ENCODE results near the gene ANTXR2. TPM values are rescaled to one million over a fixed set of nuclear protein-coding genes. Genes with fewer than 3 reads are reported as not detected.

The ANTXR2 gene
- total and polyA plus RNA-seq, 2 of the 8 experiments (the other 6 are each of a cell fraction or from before 2014, with no cell fraction given), result 1.1 to 7.5 TPM

DNA sequence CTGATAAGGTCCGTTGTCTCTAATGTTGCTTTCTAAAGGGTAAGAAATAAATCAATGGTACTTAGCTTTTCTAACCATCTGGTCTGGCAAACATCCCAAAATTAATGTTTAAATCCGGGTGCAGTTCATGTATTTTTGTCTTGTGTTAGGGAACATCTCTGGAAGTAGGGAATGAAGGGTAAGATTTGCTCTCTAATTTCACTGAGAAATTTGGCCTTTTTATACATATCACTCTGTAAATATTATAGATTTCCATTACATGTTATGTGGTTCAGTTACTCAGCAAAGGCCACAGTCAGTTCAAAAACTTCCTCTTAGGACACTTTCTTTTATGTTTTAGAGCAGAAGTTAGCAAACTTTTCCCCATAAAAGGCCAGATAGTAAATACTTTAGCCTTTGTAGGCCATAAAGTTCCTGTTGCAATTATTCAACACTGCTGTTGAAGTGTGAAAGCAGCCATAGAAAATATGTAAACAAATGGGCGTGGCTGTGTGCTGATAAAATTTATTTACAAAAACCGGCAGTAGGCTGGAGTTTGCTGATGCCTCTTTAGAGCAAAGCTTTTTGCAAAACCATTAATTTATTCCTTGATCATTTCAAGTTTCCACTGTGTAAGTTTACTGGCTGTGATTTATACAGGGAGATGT, 218.1 kb downstream of the ANTXR2 start:
- Histone ChIP-seq H4K91ac (replicated peaks; ENCODE audit: insufficient read length, low read length) (no peak overlapping the region), H3K4me2 (ENCODE audit: insufficient read depth in 1 of 2, low read depth in 2 of 2, low read length in 2 of 2) (no peak overlapping the region), H2BK12ac (ENCODE audit: low read depth, low read length) (no peak overlapping the region), H3K79me2 (ENCODE audit: control insufficient read depth in 1 of 2, insufficient read depth in 2 of 2, low read length in 2 of 2) (no peaks in the 10 kb centered on the region), H3K14ac (ENCODE audit: insufficient read length) (no peak overlapping the region), H4K20me1 (replicated peaks in 1 of 2; ENCODE audit: control insufficient read depth in 1 of 2, insufficient read depth in 2 of 2, low read length in 2 of 2) (no peaks in the 10 kb centered on the region), H2BK15ac (ENCODE audit: low read length) (no peak overlapping the region), H3K23ac (ENCODE audit: insufficient read length) (no peak overlapping the region), H2AK5ac (ENCODE audit: low read depth, low read length) (no peak overlapping the region), H2BK120ac (replicated peaks; ENCODE audit: low read depth, low read length) (no peak overlapping the region), H3K27ac (ENCODE audit: low read depth, low read length) (no peak overlapping the region), H3K36me3 (ENCODE audit: control insufficient read depth in 2 of 4, insufficient read depth in 4 of 4, low read length in 3 of 4) (no peaks in the 10 kb centered on the region), H4K8ac (ENCODE audit: extremely low read depth, insufficient read depth, low read length) (no peak overlapping the region), H3K18ac (ENCODE audit: extremely low read depth, low read length) (no peak overlapping the region), H3K79me1 (ENCODE audit: low read depth, low read length) (no peaks in the 10 kb centered on the region), H3K4me3 (ENCODE audit: extremely low read depth in 1 of 4, insufficient read depth in 2 of 4, low read depth in 3 of 4, low read length in 4 of 4) (no peak overlapping the region), H2BK5ac (ENCODE audit: low read depth, low read length) (no peak overlapping the region), H2AFZ (ENCODE audit: low read length) (no peak overlapping the region), H3K4me1 (replicated peaks in 1 of 4; ENCODE audit: control insufficient read depth in 3 of 4, insufficient read depth in 4 of 4, low read length in 3 of 4) (no peaks in the 10 kb centered on the region; a peak in 2 of 7 replicates), H4K5ac (ENCODE audit: insufficient read length, low read depth, low read length) (no peak overlapping the region), H2BK20ac (ENCODE audit: low read length) (no peak overlapping the region), H3K9ac (replicated peaks in 1 of 4; ENCODE audit: extremely low read depth in 1 of 4, low read depth in 3 of 4, low read length in 3 of 4) (no peak overlapping the region), H3K4ac (replicated peaks; ENCODE audit: insufficient read length, low read depth, low read length) (no peak overlapping the region), H3K27me3 (replicated peaks in 1 of 4; ENCODE audit: control insufficient read depth in 3 of 4, extremely low read depth in 1 of 4, insufficient read depth in 3 of 4, low read length in 3 of 4) (no peaks in the 10 kb centered on the region), H3K56ac (replicated peaks; ENCODE audit: insufficient read length, low read depth, low read length) (no peak overlapping the region), H3K9me3 (ENCODE audit: insufficient read depth in 2 of 2, low read depth in 1 of 2, low read length in 1 of 2) (no peaks in the 10 kb centered on the region), H3K23me2 (ENCODE audit: low read depth, low read length) (no peaks in the 10 kb centered on the region)
- ChIA-PET CTCF (ENCODE audit: partially characterized antibody) (interaction anchor here (1.3 to 1.5 kb wide), 2 partner anchors 10 to 13 kb away, joined by 3 read pairs; no protein-coding TSS in a partner anchor), POLR2A (ENCODE audit: partially characterized antibody) (no interaction called here)
- FAIRE-seq (no peak), DNase-seq (ENCODE audit: low read depth in 1 of 2, low spot score in 2 of 2) (no peak)
- 92% methylated on average over 4 of the region's 4 CpGs; no CpG with 5 or more reads in 1 of the 2 experiments for WGBS, 2 experiments (ENCODE audit: extremely low coverage in 1 of 2, insufficient coverage in 1 of 2, insufficient read length in 1 of 2, insufficient replicate concordance in 2 of 2, low coverage in 1 of 2, low lambda C conversion rate in 2 of 2, missing lambda C conversion rate in 1 of 2)
- TF ChIP-seq BACH1 (IDR thresholded peaks at IDR 0.05; ENCODE audit: low read length), result no peak
- TF ChIP-seq FOSL1 (IDR thresholded peaks at IDR 0.05; ENCODE audit: insufficient read depth, low read depth, low read length), result no peak
- TF ChIP-seq, protein P1, sequence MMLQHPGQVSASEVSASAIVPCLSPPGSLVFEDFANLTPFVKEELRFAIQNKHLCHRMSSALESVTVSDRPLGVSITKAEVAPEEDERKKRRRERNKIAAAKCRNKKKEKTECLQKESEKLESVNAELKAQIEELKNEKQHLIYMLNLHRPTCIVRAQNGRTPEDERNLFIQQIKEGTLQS (IDR thresholded peaks at IDR 0.05; ENCODE audit: insufficient read depth, low read depth, low read length), result no peak
- TF ChIP-seq GTF2F1 (IDR thresholded peaks at IDR 0.05; ENCODE audit: borderline replicate concordance, low read depth, low read length), result no peak
- TF ChIP-seq PHF8 (conservative IDR thresholded peaks at IDR 0.05; ENCODE audit: low read depth, low read length), result no peak

Data from H1 (cell line).